Choroid plexus epithelial cell (primary cell): ENCODE measurements around the gene PAX5.

Source experiments
- DNase-seq: peaks from one replicate; pipeline ENCODE4 v3.0.0-alpha.2; 2010; ENCODE audit warnings: low read depth
- H3K4me3 ChIP-seq: 2 replicates; pipeline ENCODE4 v1.5.1; 2011; ENCODE audit warnings: low read depth, mild to moderate bottlenecking, control low read depth, low read length, moderate library complexity
- CTCF ChIP-seq: conservative IDR thresholded peaks from 2 replicates; pipeline ENCODE4 v1.5.1; 2011; ENCODE audit warnings: low read depth, mild to moderate bottlenecking, control low read depth, inconsistent platforms, low read length, moderate library complexity

PAX5 gene

GRCh38 chr9:36813154-36813553 lies 220.9 kb downstream of the PAX5 start:
- no peak overlapping the region for H3K4me3 ChIP-seq
- DNase-seq = no peak
- no peak for TF ChIP-seq CTCF

- DNase-seq = no peak
- H3K4me3 ChIP-seq = no peak overlapping the region
- TF ChIP-seq CTCF = no peak
Measured at GRCh38 chr9:36812556-36812955, 221.5 kb downstream of the PAX5 start.

GRCh38 chr9:36808251-36808650 lies 225.8 kb downstream of the PAX5 start:
- H3K4me3 ChIP-seq = no peak overlapping the region
- no peak for TF ChIP-seq CTCF
- no peak for DNase-seq

GRCh38 chr9:36803961-36804360 lies 230.1 kb downstream of the PAX5 start:
- H3K4me3 ChIP-seq = no peak overlapping the region
- no peak for TF ChIP-seq CTCF
- no peak for DNase-seq

- DNase-seq = peak; percentile 65
- no peak overlapping the region for H3K4me3 ChIP-seq
- TF ChIP-seq CTCF = no peak
Measured at GRCh38 chr9:36802201-36802920, 231.7 kb downstream of the PAX5 start.

GRCh38 chr9:36800455-36800854 lies 233.6 kb downstream of the PAX5 start:
- DNase-seq = no peak
- H3K4me3 ChIP-seq = no peak overlapping the region
- TF ChIP-seq CTCF = no peak
